OCI-LY7 (cell line): ENCODE measurements around the gene FGGY. TPM values are rescaled to one million over a fixed set of nuclear protein-coding genes. Genes with fewer than 3 reads are reported as not detected.

Source experiments
- BruUV-seq: library from RNA; stranded (reverse); fragments of 400-500 nt; replicated peaks from 2 replicates; lab custom pipeline; 2021; lab: Mats Ljungman, UMichigan
- CTCF ChIA-PET: fragments of 300-600 bp; sonication (Branson Sonifier 250); formaldehyde crosslinking; loops from one replicate; lab custom pipeline; 2022; ENCODE audit warnings: antibody characterized with exemption; ENCODE audit not compliant: unreplicated experiment; lab: Charles Lee
- POLR2A ChIA-PET: fragments of 300-600 bp; sonication (Branson Sonifier 250); formaldehyde crosslinking; loops from one replicate; lab custom pipeline; 2022; ENCODE audit warnings: antibody characterized with exemption; lab: Charles Lee
- DNase-seq: peaks from one replicate; pipeline ENCODE4 v3.0.0-alpha.2; 2015; ENCODE audit warnings: low spot score
- H2AFZ ChIP-seq: fragments of 200-600 bp; sonication (generic), shearing (Covaris generic); 2 replicates; pipeline ENCODE4 v1.6.1; 2014; ENCODE audit warnings: mild to moderate bottlenecking, antibody characterized with exemption, low read length, moderate library complexity
- H3K27ac ChIP-seq: fragments of 200-600 bp; sonication (generic); 2 replicates; pipeline ENCODE4 v1.5.1; 2014; ENCODE audit warnings: mixed run types, low read depth, mild to moderate bottlenecking, moderate library complexity, low read length, inconsistent platforms; ENCODE audit not compliant: poor library complexity, severe bottlenecking
- H3K36me3 ChIP-seq: fragments of 200-600 bp; sonication (generic); 2 replicates; pipeline ENCODE4 v1.6.1; 2014; ENCODE audit warnings: mild to moderate bottlenecking, antibody characterized with exemption, low read length, moderate library complexity, mixed read lengths; ENCODE audit not compliant: insufficient read depth
- H3K4me1 ChIP-seq: fragments of 200-600 bp; sonication (generic); 2 replicates; pipeline ENCODE4 v1.5.1; 2014; ENCODE audit warnings: mild to moderate bottlenecking, low read length; ENCODE audit not compliant: insufficient read depth, poor library complexity, severe bottlenecking
- H3K4me2 ChIP-seq: fragments of 200-600 bp; sonication (generic); 2 replicates; pipeline ENCODE4 v1.6.1; 2014; ENCODE audit warnings: mild to moderate bottlenecking, low read length
- H3K4me3 ChIP-seq: fragments of 200-600 bp; sonication (generic); 2 replicates; pipeline ENCODE4 v1.5.1; 2014; ENCODE audit warnings: mild to moderate bottlenecking, low read depth, low read length; ENCODE audit not compliant: poor library complexity, severe bottlenecking
- H3K79me2 ChIP-seq: fragments of 200-600 bp; sonication (generic); 2 replicates; pipeline ENCODE4 v1.6.1; 2016; ENCODE audit warnings: low read depth, mild to moderate bottlenecking, low read length, moderate library complexity, mixed read lengths; ENCODE audit not compliant: insufficient read depth
- H3K9me2 ChIP-seq: fragments of 200-600 bp; sonication (generic); 2 replicates; pipeline ENCODE4 v1.6.1; 2016; ENCODE audit warnings: mild to moderate bottlenecking, low read length, mixed read lengths; ENCODE audit not compliant: insufficient read depth
- H3K9me3 ChIP-seq: fragments of 200-600 bp; sonication (generic); 2 replicates; pipeline ENCODE4 v1.6.1; 2014; ENCODE audit warnings: mild to moderate bottlenecking, mixed run types, low read length, mixed read lengths
- H4K20me1 ChIP-seq: fragments of 200-600 bp; sonication (generic); 2 replicates; pipeline ENCODE4 v1.6.1; 2014; ENCODE audit warnings: mild to moderate bottlenecking, antibody characterized with exemption, low read length, moderate library complexity, mixed read lengths; ENCODE audit not compliant: insufficient read depth
- EZH2phosphoT487 ChIP-seq: fragments of 200-600 bp; sonication (generic); IDR thresholded peaks from 2 replicates; pipeline ENCODE4 v1.6.1; 2018; ENCODE audit warnings: low read depth, borderline replicate concordance, mild to moderate bottlenecking, mixed run types, antibody characterized with exemption, low read length, moderate library complexity, mixed read lengths
- intact Hi-C: fragments of 100-400 bp; cut with micrococcal nuclease; formaldehyde crosslinking; loops from one replicate; pipeline ENCODE4 v1.10.0; 2022; ENCODE audit not compliant: unreplicated experiment
- total RNA-seq, 2 experiments: library from RNA; depleted of rRNA in 1 of 2; stranded (reverse); fragments of >200 nt in 1 of 2; shearing (Covaris generic) in 1 of 2; gene quantifications; 2 replicates each; pipeline ENCODE4 v1.2.3, GENCODE V29; 2014 to 2022
- TF ChIP-seq, protein P1 (sequence below): fragments of 200-600 bp; sonication (generic); conservative IDR thresholded peaks from 2 replicates; pipeline ENCODE4 v1.5.1; 2014; ENCODE audit warnings: mild to moderate bottlenecking, antibody characterized with exemption, low read length, moderate library complexity, mixed read lengths

FGGY gene
- total RNA-seq, 2 experiments from 2014 or later, result 0.63 to 4.5 TPM

DNA sequence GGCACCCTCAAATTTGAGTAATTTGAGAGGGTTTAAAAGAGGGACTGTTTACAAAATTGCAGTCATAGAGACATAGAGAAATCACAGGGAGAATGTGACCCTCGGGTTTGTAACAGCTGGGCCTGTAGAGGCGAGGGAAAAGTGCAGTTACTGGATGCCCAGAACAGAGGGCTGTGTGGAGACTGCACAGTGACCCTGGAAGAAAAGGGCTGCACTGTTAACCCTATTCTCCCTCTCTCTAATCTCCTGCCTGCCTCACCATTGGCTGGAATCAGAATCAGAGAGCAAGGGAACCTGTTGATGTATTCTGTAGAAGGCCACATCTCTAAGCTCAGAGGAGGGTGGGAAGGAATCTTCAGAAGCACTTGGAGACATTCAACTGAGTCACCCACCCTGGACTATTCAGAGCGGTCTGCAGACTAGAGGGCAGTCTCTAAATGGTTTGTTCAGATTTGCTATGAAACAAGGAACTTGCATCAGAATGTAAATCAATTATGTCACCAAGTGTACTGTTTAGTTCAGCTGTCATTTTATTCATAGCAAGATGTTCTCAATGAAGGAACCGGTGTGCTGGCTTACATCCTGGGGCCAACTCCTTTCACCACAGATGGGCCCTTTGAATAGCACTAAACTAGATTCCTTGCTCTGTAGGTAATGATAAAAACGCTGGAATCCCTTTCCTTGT lies 385.6 kb downstream of the FGGY start:
- Histone ChIP-seq H2AFZ (no peak overlapping the region), H3K4me1 (no peaks in the 10 kb centered on the region), H3K9me3 (no peaks in the 10 kb centered on the region), H3K9me2 (no peaks in the 10 kb centered on the region), H3K36me3 (no peaks in the 10 kb centered on the region), H3K4me2 (no peak overlapping the region), H3K4me3 (no peak overlapping the region), H4K20me1 (no peaks in the 10 kb centered on the region), H3K27ac (no peak overlapping the region), H3K79me2 (no peaks in the 10 kb centered on the region)
- no peak for DNase-seq
- no peak for TF ChIP-seq EZH2phosphoT487
- TF ChIP-seq, protein P1, sequence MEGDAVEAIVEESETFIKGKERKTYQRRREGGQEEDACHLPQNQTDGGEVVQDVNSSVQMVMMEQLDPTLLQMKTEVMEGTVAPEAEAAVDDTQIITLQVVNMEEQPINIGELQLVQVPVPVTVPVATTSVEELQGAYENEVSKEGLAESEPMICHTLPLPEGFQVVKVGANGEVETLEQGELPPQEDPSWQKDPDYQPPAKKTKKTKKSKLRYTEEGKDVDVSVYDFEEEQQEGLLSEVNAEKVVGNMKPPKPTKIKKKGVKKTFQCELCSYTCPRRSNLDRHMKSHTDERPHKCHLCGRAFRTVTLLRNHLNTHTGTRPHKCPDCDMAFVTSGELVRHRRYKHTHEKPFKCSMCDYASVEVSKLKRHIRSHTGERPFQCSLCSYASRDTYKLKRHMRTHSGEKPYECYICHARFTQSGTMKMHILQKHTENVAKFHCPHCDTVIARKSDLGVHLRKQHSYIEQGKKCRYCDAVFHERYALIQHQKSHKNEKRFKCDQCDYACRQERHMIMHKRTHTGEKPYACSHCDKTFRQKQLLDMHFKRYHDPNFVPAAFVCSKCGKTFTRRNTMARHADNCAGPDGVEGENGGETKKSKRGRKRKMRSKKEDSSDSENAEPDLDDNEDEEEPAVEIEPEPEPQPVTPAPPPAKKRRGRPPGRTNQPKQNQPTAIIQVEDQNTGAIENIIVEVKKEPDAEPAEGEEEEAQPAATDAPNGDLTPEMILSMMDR, result no peak
- no TSS peak for BruUV-seq
- intact Hi-C loops, result no loop called here
- ChIA-PET CTCF (no interaction called here), POLR2A (no interaction called here)

DNA sequence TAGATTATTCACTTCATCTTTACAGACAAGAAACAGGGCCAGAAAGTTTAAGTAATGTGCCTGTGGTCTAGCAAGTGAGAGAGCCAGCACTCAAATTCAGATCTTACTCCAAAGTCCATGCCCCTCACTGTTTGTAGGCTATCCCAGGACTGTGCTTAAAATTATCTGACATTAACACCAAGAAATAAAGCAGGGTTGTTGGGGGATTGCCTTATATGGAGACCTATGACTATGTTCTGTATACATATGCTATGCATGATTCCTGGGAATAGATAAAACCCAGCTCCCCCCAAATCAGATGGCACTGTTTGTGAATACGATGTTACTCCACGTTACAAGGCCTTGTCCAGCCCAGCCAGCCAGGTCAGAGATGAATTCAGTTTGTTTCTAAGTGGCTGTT lies 386.3 kb downstream of the FGGY start:
- H4K20me1 ChIP-seq, result no peaks in the 10 kb centered on the region
- no peak for DNase-seq
- TF ChIP-seq EZH2phosphoT487, result no peak
- TF ChIP-seq, protein P1, result no peak
- no peak overlapping the region for H3K4me3 ChIP-seq
- BruUV-seq, result no TSS peak
- H3K9me3 ChIP-seq, result no peaks in the 10 kb centered on the region
- H3K79me2 ChIP-seq, result no peaks in the 10 kb centered on the region
- H3K4me2 ChIP-seq, result no peak overlapping the region
- CTCF ChIA-PET, result no interaction called here
- H2AFZ ChIP-seq, result no peak overlapping the region
- POLR2A ChIA-PET, result no interaction called here
- H3K27ac ChIP-seq, result no peak overlapping the region
- H3K4me1 ChIP-seq, result no peaks in the 10 kb centered on the region
- no peaks in the 10 kb centered on the region for H3K36me3 ChIP-seq
- H3K9me2 ChIP-seq, result no peaks in the 10 kb centered on the region
- intact Hi-C loops, result no loop called here

DNA sequence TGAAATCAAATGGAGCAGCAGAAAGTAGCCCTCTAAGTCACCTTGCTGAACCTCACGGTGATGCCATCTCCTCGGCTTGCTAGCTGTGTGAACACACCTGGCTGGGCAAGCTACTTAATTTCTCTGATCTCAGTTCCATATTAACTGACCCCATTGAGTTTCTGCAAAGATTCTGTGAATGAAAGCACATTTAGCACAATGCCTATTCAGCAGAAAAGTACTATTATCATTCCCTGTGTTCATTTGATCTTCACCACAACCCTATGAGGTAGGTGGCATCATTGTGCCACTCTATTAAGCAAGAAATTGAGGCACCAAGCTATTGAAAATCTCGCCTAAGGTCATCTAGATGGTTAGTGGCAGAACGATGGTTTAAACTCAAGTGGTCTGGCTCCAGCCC lies 387.8 kb downstream of the FGGY start:
- no TSS peak for BruUV-seq
- POLR2A ChIA-PET, result interaction anchor here (1.2 kb wide), 1 partner anchor 10 kb away, joined by 3 read pairs; no protein-coding TSS in a partner anchor

More for the DNA sequence above, 387.8 kb downstream of the FGGY start:
- Histone ChIP-seq H4K20me1 (no peaks in the 10 kb centered on the region), H3K4me2 (no peak overlapping the region), H3K4me1 (no peaks in the 10 kb centered on the region), H3K27ac (no peak overlapping the region), H3K9me3 (no peaks in the 10 kb centered on the region), H3K79me2 (no peaks in the 10 kb centered on the region), H3K36me3 (no peaks in the 10 kb centered on the region), H3K4me3 (no peak overlapping the region), H3K9me2 (no peaks in the 10 kb centered on the region), H2AFZ (no peak overlapping the region)
- CTCF ChIA-PET, result no interaction called here
- intact Hi-C loops, result no loop called here
- no peak for DNase-seq
- no peak for TF ChIP-seq EZH2phosphoT487
- TF ChIP-seq, protein P1, result no peak
